Esophagus squamous epithelium (tissue), 5 donors: Measurements from ENCODE around the gene FCRL5. TPM values are rescaled to one million over a fixed set of nuclear protein-coding genes. Genes with fewer than 3 reads are reported as not detected.
"Not testable (repeated sequence)": the region's sequence is repeated elsewhere in the genome, so short reads cannot be mapped to it uniquely, and the experiment has no call there.

Experiments
- DNase-seq: peaks from one replicate; lab custom pipeline; 2025; lab: John Stamatoyannopoulos, UW
- H3K27ac ChIP-seq, 4 donors: fragments of 200-600 bp; sonication (generic); one replicate each; pipeline ENCODE4 v1.5.1; 2016 to 2019; ENCODE audit warnings: mild to moderate bottlenecking in 1 of 4
- H3K27me3 ChIP-seq, 4 donors: fragments of 200-600 bp; sonication (generic); 1 replicate in 3 of 4; 2 replicates in 1 of 4; pipeline versions ENCODE4 v1.5.1 to v1.6.0; 2017 to 2021; ENCODE audit warnings: antibody characterized with exemption in 1 of 4
- H3K36me3 ChIP-seq, 3 donors: fragments of 200-600 bp; sonication (generic); one replicate each; pipeline ENCODE4 v1.5.1; 2016 to 2019
- H3K4me1 ChIP-seq, 3 donors: fragments of 200-600 bp; sonication (generic); one replicate each; pipeline ENCODE4 v1.5.1; 2017 to 2019
- H3K4me3 ChIP-seq, 4 donors: fragments of 200-600 bp; sonication (generic); 1 replicate in 3 of 4; 2 replicates in 1 of 4; pipeline ENCODE4 v1.5.1; 2016 to 2019; ENCODE audit warnings: mild to moderate bottlenecking in 2 of 4, moderate library complexity in 1 of 4
- H3K9me3 ChIP-seq, 3 donors: fragments of 200-600 bp; sonication (generic); one replicate each; pipeline ENCODE4 v1.5.1; 2016 to 2019
- CTCF ChIP-seq, 6 experiments: fragments of 450-650 bp in 4 of 6; fragments of 200-600 bp in 2 of 6; sonication (generic) in 2 of 6; IDR thresholded peaks; one replicate each; pipeline ENCODE4 v1.5.1; 2016 to 2019; ENCODE audit warnings: antibody characterized with exemption in 6 of 6, mild to moderate bottlenecking in 4 of 6, moderate library complexity in 4 of 6
- POLR2A ChIP-seq, 4 donors: fragments of 450-650 bp; IDR thresholded peaks; one replicate each; pipeline ENCODE4 v1.6.1; 2017; ENCODE audit warnings: antibody characterized with exemption in 4 of 4, mild to moderate bottlenecking in 4 of 4, moderate library complexity in 3 of 4
- WGBS, 2 donors: methylation state at CpG; one replicate each; pipeline ENCODE4 v1.1.5; 2018; 5-methylcytosine and 5-hydroxymethylcytosine counted together
- intact Hi-C: fragments of 100-400 bp; cut with DNase I; formaldehyde crosslinking; loops from one replicate; pipeline ENCODE4 v1.15.0; 2022
- total RNA-seq, 4 donors: library from RNA; depleted of rRNA; stranded (reverse); fragments of >200 nt; gene quantifications; one replicate each; pipeline ENCODE4 v1.1.0, GENCODE V29; 2016
- donor health status: DM: yes; HTN: yes; CAD: no.

Gene FCRL5
- total RNA-seq, 4 donors from 2014 or later: 0.08 to 1.6 (median 0.23) TPM

DNA sequence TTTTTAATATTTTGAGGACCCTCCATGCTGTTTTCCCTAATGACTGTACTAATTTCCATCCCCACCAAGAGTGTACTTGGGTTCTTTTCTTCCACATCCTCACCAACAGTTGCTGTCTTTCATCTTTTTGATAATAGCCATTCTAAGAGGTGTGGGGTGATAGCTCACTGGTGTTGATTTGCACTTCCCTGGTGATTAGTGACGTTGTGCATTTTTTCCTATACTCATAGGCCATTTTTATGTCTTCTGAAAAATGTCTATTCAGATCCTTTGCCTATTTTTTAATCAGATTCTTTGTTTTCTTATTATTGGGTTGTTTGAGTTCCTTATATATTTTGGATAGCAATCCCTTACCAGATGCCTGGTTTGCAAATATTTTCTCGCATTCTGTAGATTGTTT, 64.2 kb downstream of the FCRL5 start:
- Histone ChIP-seq H3K9me3 (no peaks in the 10 kb centered on the region), H3K4me1 (no peaks in the 10 kb centered on the region), H3K4me3 (no peak overlapping the region), H3K36me3 (no peaks in the 10 kb centered on the region), H3K27me3 (peaks cover 0 to 14% (median 0%) of the 10 kb centered on the region in 4 donors), H3K27ac (no peak overlapping the region)
- intact Hi-C loops: no loop called here
- no peak for DNase-seq
- WGBS, 2 donors: 72 to 80% methylated on average over 2 of the region's 2 CpGs
- TF ChIP-seq POLR2A (IDR thresholded peaks at IDR 0.05): no peak
- TF ChIP-seq CTCF (IDR thresholded peaks at IDR 0.05): no peak

GRCh38 chr1:157487504-157487903, 64.8 kb downstream of the FCRL5 start:
- WGBS, 2 donors: 54 to 61% methylated on average over 1 of the region's 1 CpG
- intact Hi-C loops: no loop called here

DNA sequence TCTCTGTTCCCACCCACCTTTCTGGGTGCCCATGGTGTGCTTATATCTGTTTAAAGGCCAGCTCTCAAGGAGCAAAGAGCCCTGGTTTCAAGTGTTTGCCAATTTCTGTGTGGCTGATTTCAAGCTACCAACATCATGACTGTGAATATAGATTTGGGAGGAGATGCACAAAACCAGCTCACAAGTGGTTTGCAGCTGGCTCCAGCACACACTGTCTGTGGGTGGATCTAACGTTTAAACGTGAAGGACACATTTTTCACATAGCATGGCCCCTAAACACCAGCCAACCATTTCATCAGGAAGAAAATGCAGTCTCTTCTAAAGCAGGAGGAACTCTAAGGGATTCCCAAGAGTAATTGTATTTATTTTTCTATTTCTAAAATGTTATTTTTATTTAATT, 65.2 kb downstream of the FCRL5 start:
- Histone ChIP-seq H3K27me3 (peaks cover 0 to 8% (median 0%) of the 10 kb centered on the region in 4 donors), H3K4me1 (no peaks in the 10 kb centered on the region), H3K36me3 (no peaks in the 10 kb centered on the region), H3K4me3 (no peak overlapping the region), H3K9me3 (no peaks in the 10 kb centered on the region), H3K27ac (no peak overlapping the region)
- WGBS, 2 donors: 9 to 11% methylated on average over 2 of the region's 2 CpGs
- intact Hi-C loops: no loop called here
- no peak for DNase-seq
- TF ChIP-seq POLR2A (IDR thresholded peaks at IDR 0.05) (no peak), CTCF (IDR thresholded peaks at IDR 0.05) (no peak)

More at GRCh38 chr1:157487504-157487903, 64.8 kb downstream of the FCRL5 start:
- Histone ChIP-seq H3K9me3 (no peaks in the 10 kb centered on the region), H3K27me3 (peaks cover 0 to 12% (median 0%) of the 10 kb centered on the region in 4 donors), H3K4me3 (no peak overlapping the region), H3K36me3 (no peaks in the 10 kb centered on the region), H3K4me1 (no peaks in the 10 kb centered on the region), H3K27ac (no peak overlapping the region)
- DNase-seq: no peak
- TF ChIP-seq POLR2A (IDR thresholded peaks at IDR 0.05) (no peak), CTCF (IDR thresholded peaks at IDR 0.05) (no peak)

- H3K27me3 ChIP-seq, intact Hi-C loops, H3K4me3 ChIP-seq, H3K27ac ChIP-seq, DNase-seq, H3K36me3 ChIP-seq, H3K4me1 ChIP-seq, H3K9me3 ChIP-seq: not testable (repeated sequence)
- WGBS, 2 donors: no CpG with 5 or more reads among the region's 2 CpGs
Measured at GRCh38 chr1:157486400-157486799, 65.9 kb downstream of the FCRL5 start.

GRCh38 chr1:157485793-157486192, 66.5 kb downstream of the FCRL5 start:
- H3K36me3 ChIP-seq: no peaks in the 10 kb centered on the region
- H3K27ac ChIP-seq: no peak overlapping the region
- TF ChIP-seq POLR2A (IDR thresholded peaks at IDR 0.05): no peak
- no peak for TF ChIP-seq CTCF (IDR thresholded peaks at IDR 0.05)
- no peak overlapping the region for H3K4me3 ChIP-seq
- intact Hi-C loops: no loop called here
- H3K9me3 ChIP-seq: no peaks in the 10 kb centered on the region
- no peaks in the 10 kb centered on the region for H3K4me1 ChIP-seq
- 83 to 94% methylated on average over 3 of the region's 3 CpGs for WGBS, 2 donors
- H3K27me3 ChIP-seq: no peaks in the 10 kb centered on the region
- no peak for DNase-seq

- Histone ChIP-seq H3K4me3 (no peak overlapping the region), H3K27me3 (no peaks in the 10 kb centered on the region), H3K36me3 (no peaks in the 10 kb centered on the region), H3K27ac (no peak overlapping the region), H3K9me3 (no peaks in the 10 kb centered on the region), H3K4me1 (no peaks in the 10 kb centered on the region)
- DNase-seq: no peak
- TF ChIP-seq POLR2A (IDR thresholded peaks at IDR 0.05): no peak
- TF ChIP-seq CTCF (IDR thresholded peaks at IDR 0.05): no peak
- intact Hi-C loops: no loop called here
Measured at GRCh38 chr1:157484573-157484972, 67.7 kb downstream of the FCRL5 start.
